Measurements from ENCODE around the gene KLHL29.

KLHL29 gene

GRCh38 chr2:23402205-23402740 lies 17.3 kb downstream of the KLHL29 start:
- TF ChIP-seq CREB1 (IDR thresholded peaks at IDR 0.05; ENCODE audit: low read depth) = no peak
- no peak for TF ChIP-seq USF1 (IDR thresholded peaks at IDR 0.05)
- no peak for TF ChIP-seq NFIC (IDR thresholded peaks at IDR 0.05)
- no peak for TF ChIP-seq FOXM1 (IDR thresholded peaks at IDR 0.05; ENCODE audit: borderline replicate concordance, low read depth)

GRCh38 chr2:23404426-23404825 lies 19.4 kb downstream of the KLHL29 start:
- TF ChIP-seq RAD21 (IDR thresholded peaks at IDR 0.05; ENCODE audit: low read depth) (no peak), NFIC (IDR thresholded peaks at IDR 0.05) (no peak), USF1 (IDR thresholded peaks at IDR 0.05) (no peak), EP300 (IDR thresholded peaks at IDR 0.05; ENCODE audit: borderline replicate concordance) (no peak), TCF12 (IDR thresholded peaks at IDR 0.05; ENCODE audit: low read depth) (no peak), YY1 (IDR thresholded peaks at IDR 0.05; ENCODE audit: low read depth) (no peak), CREB1 (IDR thresholded peaks at IDR 0.05; ENCODE audit: low read depth) (no peak), ZBTB7A (IDR thresholded peaks at IDR 0.05; ENCODE audit: low read depth) (no peak), EGR1 (IDR thresholded peaks at IDR 0.05) (no peak), TEAD4 (IDR thresholded peaks at IDR 0.05) (no peak), MAX (IDR thresholded peaks at IDR 0.05) (no peak)

GRCh38 chr2:23409248-23409647 lies 24.3 kb downstream of the KLHL29 start:
- TF ChIP-seq MAX (IDR thresholded peaks at IDR 0.05) (no peak), TCF12 (IDR thresholded peaks at IDR 0.05; ENCODE audit: low read depth) (no peak), ZBTB7A (IDR thresholded peaks at IDR 0.05; ENCODE audit: low read depth) (no peak), EGR1 (IDR thresholded peaks at IDR 0.05) (no peak), CREB1 (IDR thresholded peaks at IDR 0.05; ENCODE audit: low read depth) (no peak), EP300 (IDR thresholded peaks at IDR 0.05; ENCODE audit: borderline replicate concordance) (no peak), TEAD4 (IDR thresholded peaks at IDR 0.05) (no peak), YY1 (IDR thresholded peaks at IDR 0.05; ENCODE audit: low read depth) (no peak), RAD21 (IDR thresholded peaks at IDR 0.05; ENCODE audit: low read depth) (no peak), TAF1 (IDR thresholded peaks at IDR 0.05; ENCODE audit: low read depth) (no peak), NFIC (IDR thresholded peaks at IDR 0.05) (no peak), REST (IDR thresholded peaks at IDR 0.05; ENCODE audit: low read depth) (no peak), CEBPB (IDR thresholded peaks at IDR 0.05) (no peak), USF1 (IDR thresholded peaks at IDR 0.05) (no peak), FOXM1 (IDR thresholded peaks at IDR 0.05; ENCODE audit: borderline replicate concordance, low read depth) (no peak)

- TF ChIP-seq TEAD4 (IDR thresholded peaks at IDR 0.05) (no peak), YY1 (IDR thresholded peaks at IDR 0.05; ENCODE audit: low read depth) (no peak), EP300 (IDR thresholded peaks at IDR 0.05; ENCODE audit: borderline replicate concordance) (no peak), ZBTB7A (IDR thresholded peaks at IDR 0.05; ENCODE audit: low read depth) (no peak), USF1 (IDR thresholded peaks at IDR 0.05) (no peak), NFIC (IDR thresholded peaks at IDR 0.05) (no peak), MAX (IDR thresholded peaks at IDR 0.05) (no peak), CREB1 (IDR thresholded peaks at IDR 0.05; ENCODE audit: low read depth) (no peak), CEBPB (IDR thresholded peaks at IDR 0.05) (no peak), RAD21 (IDR thresholded peaks at IDR 0.05; ENCODE audit: low read depth) (no peak), TAF1 (IDR thresholded peaks at IDR 0.05; ENCODE audit: low read depth) (no peak), REST (IDR thresholded peaks at IDR 0.05; ENCODE audit: low read depth) (no peak)
Measured at GRCh38 chr2:23410596-23410995, 25.6 kb downstream of the KLHL29 start.

- TF ChIP-seq ZBTB7A (IDR thresholded peaks at IDR 0.05; ENCODE audit: low read depth) (no peak), CEBPB (IDR thresholded peaks at IDR 0.05) (no peak), EP300 (IDR thresholded peaks at IDR 0.05; ENCODE audit: borderline replicate concordance) (no peak), TAF1 (IDR thresholded peaks at IDR 0.05; ENCODE audit: low read depth) (no peak), CREB1 (IDR thresholded peaks at IDR 0.05; ENCODE audit: low read depth) (no peak), USF1 (IDR thresholded peaks at IDR 0.05) (no peak), RAD21 (IDR thresholded peaks at IDR 0.05; ENCODE audit: low read depth) (no peak), NFIC (IDR thresholded peaks at IDR 0.05) (no peak), YY1 (IDR thresholded peaks at IDR 0.05; ENCODE audit: low read depth) (no peak)
Measured at GRCh38 chr2:23411752-23412431, 26.9 kb downstream of the KLHL29 start.

All from Ishikawa (cell line).